Neuronal stem cell (in vitro differentiated cells): ENCODE measurements around the gene WASL.
"Not testable (repeated sequence)": the region's sequence is repeated elsewhere in the genome, so short reads cannot be mapped to it uniquely, and the experiment has no call there.

Experiments
- DNase-seq: peaks from one replicate; pipeline ENCODE4 v3.0.0-alpha.2; 2013; ENCODE audit warnings: low spot score
- H2AFZ ChIP-seq: one replicate; pipeline ENCODE4 v1.6.1; 2013; ENCODE audit warnings: mild to moderate bottlenecking, low read length, inconsistent platforms
- H2AK5ac ChIP-seq: 2 replicates; pipeline ENCODE4 v1.6.1; 2013; ENCODE audit warnings: low read depth, mild to moderate bottlenecking, inconsistent platforms, low read length, moderate library complexity, mixed read lengths
- H2BK120ac ChIP-seq: 2 replicates; pipeline ENCODE4 v1.6.1; 2013; ENCODE audit warnings: low read depth, mild to moderate bottlenecking, inconsistent platforms, low read length, moderate library complexity, mixed read lengths
- H2BK12ac ChIP-seq: one replicate; pipeline ENCODE4 v1.6.1; 2013; ENCODE audit warnings: low read length, inconsistent platforms
- H2BK15ac ChIP-seq: 2 replicates; pipeline ENCODE4 v1.6.1; 2013; ENCODE audit warnings: mild to moderate bottlenecking, low read length, inconsistent platforms, mixed read lengths
- H2BK5ac ChIP-seq: one replicate; pipeline ENCODE4 v1.6.1; 2013; ENCODE audit warnings: inconsistent platforms, mild to moderate bottlenecking, low read length, moderate library complexity
- H3K14ac ChIP-seq: one replicate; pipeline ENCODE4 v1.6.1; 2013; ENCODE audit warnings: low read length, inconsistent platforms
- H3K18ac ChIP-seq: 2 replicates; pipeline ENCODE4 v1.6.1; 2013; ENCODE audit warnings: low read length, inconsistent platforms
- H3K23ac ChIP-seq: 2 replicates; pipeline ENCODE4 v1.6.1; 2013; ENCODE audit warnings: low read depth, mild to moderate bottlenecking, mixed read lengths, low read length, inconsistent platforms; ENCODE audit not compliant: poor library complexity
- H3K27ac ChIP-seq: replicated peaks from 3 replicates; pipeline ENCODE4 v1.5.1; 2013; ENCODE audit warnings: low read length, inconsistent platforms
- H3K27me3 ChIP-seq, 3 experiments: 2 replicates each; pipeline ENCODE4 v1.6.1; 2013; ENCODE audit warnings: low read length in 3 of 3, mild to moderate bottlenecking in 2 of 3, inconsistent platforms in 1 of 3, low read depth in 1 of 3, mixed read lengths in 1 of 3, moderate library complexity in 1 of 3; ENCODE audit not compliant: control insufficient read depth in 3 of 3, insufficient read depth in 3 of 3
- H3K36me3 ChIP-seq, 2 donors: replicated peaks in 1 of 2; 2 replicates each; pipeline ENCODE4 v1.6.1; 2013; ENCODE audit warnings: low read length in 2 of 2; ENCODE audit not compliant: control insufficient read depth in 2 of 2, insufficient read depth in 2 of 2
- H3K4ac ChIP-seq: 2 replicates; pipeline ENCODE4 v1.6.1; 2013; ENCODE audit warnings: inconsistent platforms, mild to moderate bottlenecking, low read length, moderate library complexity
- H3K4me1 ChIP-seq, 2 donors: 1 replicate in 1 of 2; 2 replicates in 1 of 2; pipeline ENCODE4 v1.6.1; 2013; ENCODE audit warnings: low read length in 2 of 2, low read depth in 1 of 2; ENCODE audit not compliant: control insufficient read depth in 2 of 2, insufficient read depth in 1 of 2
- H3K4me2 ChIP-seq: one replicate; pipeline ENCODE4 v1.6.1; 2013; ENCODE audit warnings: mild to moderate bottlenecking, low read length, inconsistent platforms; ENCODE audit not compliant: insufficient read depth, poor library complexity, severe bottlenecking
- H3K4me3 ChIP-seq, 2 donors: 2 replicates each; pipeline ENCODE4 v1.5.1; 2013; ENCODE audit warnings: low read length in 2 of 2, mild to moderate bottlenecking in 2 of 2, inconsistent platforms in 1 of 2, moderate library complexity in 1 of 2
- H3K79me1 ChIP-seq: one replicate; pipeline ENCODE4 v1.6.1; 2013; ENCODE audit warnings: low read depth, mild to moderate bottlenecking, inconsistent platforms, low read length, moderate library complexity
- H3K9ac ChIP-seq: one replicate; pipeline ENCODE4 v1.6.1; 2013; ENCODE audit warnings: mild to moderate bottlenecking, low read depth, low read length, inconsistent platforms; ENCODE audit not compliant: poor library complexity
- H3K9me3 ChIP-seq, 2 donors: replicated peaks in 1 of 2; 2 replicates each; pipeline versions ENCODE3 to v1.6.1; 2013; ENCODE audit warnings: low read length in 2 of 2, mild to moderate bottlenecking in 2 of 2, inconsistent platforms in 1 of 2, low read depth in 1 of 2, mixed read lengths in 1 of 2, moderate library complexity in 1 of 2; ENCODE audit not compliant: control insufficient read depth in 2 of 2, insufficient read depth in 1 of 2
- H4K8ac ChIP-seq: one replicate; pipeline ENCODE4 v1.6.1; 2013; ENCODE audit warnings: low read depth, mild to moderate bottlenecking, inconsistent platforms, low read length, moderate library complexity
- H4K91ac ChIP-seq: one replicate; pipeline ENCODE4 v1.6.1; 2013; ENCODE audit warnings: low read length, low read depth, mild to moderate bottlenecking, inconsistent platforms; ENCODE audit not compliant: poor library complexity
- WGBS, 2 donors: extraction: QIAGEN DNeasy Blood & Tissue Kit; methylation state at CpG; one replicate each; pipeline ENCODE4 v1.1.7; 2013; ENCODE audit warnings: missing lambda C conversion rate in 2 of 2, mixed read lengths in 1 of 2; ENCODE audit not compliant: insufficient read length in 2 of 2, insufficient replicate concordance in 1 of 2; ENCODE audit errors: extremely low coverage in 2 of 2; 5-methylcytosine and 5-hydroxymethylcytosine counted together

The WASL gene

GRCh38 chr7:123724817-123725253 lies 24.0 kb downstream of the WASL start:
- Histone ChIP-seq H4K91ac (no peak overlapping the region), H3K4me1 (peaks cover 3 to 5% of the 10 kb centered on the region in 2 donors), H3K23ac (no peak overlapping the region), H2AFZ (no peak overlapping the region), H3K4me3 (no peak overlapping the region), H3K36me3 (peaks cover 0 to 7% of the 10 kb centered on the region in 2 donors), H2AK5ac (no peak overlapping the region), H3K4me2 (no peak overlapping the region), H3K9me3 (peaks cover 0 to 1% of the 10 kb centered on the region in 2 donors), H2BK120ac (no peak overlapping the region), H2BK15ac (no peak overlapping the region), H2BK12ac (no peak overlapping the region), H4K8ac (no peak overlapping the region), H3K27ac (no peak overlapping the region), H3K18ac (no peak overlapping the region), H3K79me1 (no peaks in the 10 kb centered on the region), H3K4ac (no peak overlapping the region), H2BK5ac (no peak overlapping the region), H3K27me3 (no peaks in the 10 kb centered on the region), H3K14ac (no peak overlapping the region), H3K9ac (no peak overlapping the region)
- DNase-seq, result no peak
- no CpG with 5 or more reads among the region's 3 CpGs for WGBS, 2 donors

DNA sequence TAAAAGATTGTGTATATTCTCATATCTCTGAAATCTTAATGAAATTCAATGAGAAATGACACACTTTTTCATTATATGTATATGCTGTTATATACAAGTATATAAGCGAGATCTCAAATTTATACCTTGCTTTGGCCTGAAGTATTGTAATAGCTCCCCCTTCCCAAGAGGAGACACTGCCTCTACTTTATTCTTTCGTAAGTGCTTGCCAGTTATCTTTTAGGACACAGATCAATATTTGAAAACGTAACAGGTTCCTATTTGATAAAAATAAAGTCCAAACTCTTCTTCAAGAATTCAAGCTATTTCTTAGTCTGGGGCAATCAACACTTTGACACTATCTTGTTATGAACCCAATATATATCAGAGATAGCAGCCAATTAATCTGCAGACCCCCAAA lies 24.9 kb downstream of the WASL start:
- Histone ChIP-seq H2BK120ac (no peak overlapping the region), H3K9me3 (peaks cover 0 to 2% of the 10 kb centered on the region in 2 donors), H3K79me1 (no peaks in the 10 kb centered on the region), H2AK5ac (no peak overlapping the region), H2BK12ac (no peak overlapping the region), H3K27me3 (no peaks in the 10 kb centered on the region), H3K27ac (no peak overlapping the region), H3K4me2 (no peak overlapping the region), H3K4me3 (no peak overlapping the region), H2BK15ac (no peak overlapping the region), H3K4ac (no peak overlapping the region), H3K14ac (no peak overlapping the region), H3K23ac (no peak overlapping the region), H3K36me3 (peaks cover 0 to 11% of the 10 kb centered on the region in 2 donors), H4K91ac (no peak overlapping the region), H3K18ac (no peak overlapping the region), H4K8ac (no peak overlapping the region), H3K4me1 (peaks cover 3 to 5% of the 10 kb centered on the region in 2 donors), H2AFZ (no peak overlapping the region), H2BK5ac (no peak overlapping the region), H3K9ac (no peak overlapping the region)
- WGBS, 2 donors, result no CpG with 5 or more reads among the region's 3 CpGs
- no peak for DNase-seq

GRCh38 chr7:123720527-123720926 lies 28.3 kb downstream of the WASL start:
- H3K27ac ChIP-seq, H2BK120ac ChIP-seq, H2BK15ac ChIP-seq, H3K23ac ChIP-seq, H3K36me3 ChIP-seq, H4K91ac ChIP-seq, H3K4me2 ChIP-seq, H3K4me3 ChIP-seq, H3K9me3 ChIP-seq, H3K4me1 ChIP-seq, H3K4ac ChIP-seq, H2AK5ac ChIP-seq, H3K18ac ChIP-seq, H2BK12ac ChIP-seq, H4K8ac ChIP-seq, H2AFZ ChIP-seq, H2BK5ac ChIP-seq, H3K27me3 ChIP-seq, H3K9ac ChIP-seq, H3K14ac ChIP-seq, H3K79me1 ChIP-seq, DNase-seq: not testable (repeated sequence)
- no CpG with 5 or more reads among the region's 3 CpGs for WGBS, 2 donors

DNA sequence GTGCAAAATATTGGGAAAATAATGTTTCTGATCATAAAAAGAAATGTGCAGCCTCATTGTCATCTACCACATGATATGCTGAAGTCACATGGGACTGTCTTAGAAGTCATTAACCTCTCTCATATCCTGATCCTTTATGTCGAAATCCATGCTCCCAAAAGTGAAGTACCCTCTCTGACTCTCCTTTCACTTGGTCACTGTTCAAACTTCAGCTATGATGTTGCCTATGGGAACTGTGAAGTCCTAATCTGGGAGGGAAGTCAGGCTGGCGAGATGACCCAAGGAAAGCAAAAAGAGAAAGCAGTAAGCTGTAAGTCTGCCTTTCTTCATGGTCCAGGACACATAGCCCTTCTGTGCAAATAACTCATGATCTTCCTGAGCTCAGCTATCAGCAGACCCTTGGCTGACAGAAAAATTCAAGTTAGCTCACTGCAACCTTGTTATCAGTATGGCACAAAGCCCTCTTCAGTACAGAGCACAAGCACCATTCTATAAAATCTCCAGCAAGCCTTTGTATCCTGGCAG lies 29.5 kb downstream of the WASL start:
- H2BK15ac ChIP-seq, result no peak overlapping the region
- no peak overlapping the region for H4K8ac ChIP-seq
- peaks cover 0 to 3% of the 10 kb centered on the region in 2 donors for H3K4me1 ChIP-seq
- peaks cover 0 to 2% of the 10 kb centered on the region in 2 donors for H3K9me3 ChIP-seq
- no peak overlapping the region for H3K18ac ChIP-seq
- H3K79me1 ChIP-seq, result no peaks in the 10 kb centered on the region
- H3K27me3 ChIP-seq, result no peaks in the 10 kb centered on the region
- no peak overlapping the region for H3K4me2 ChIP-seq
- no peak overlapping the region for H2AK5ac ChIP-seq
- no peak overlapping the region for H2BK12ac ChIP-seq
- peaks cover 0 to 9% of the 10 kb centered on the region in 2 donors for H3K36me3 ChIP-seq
- H3K27ac ChIP-seq, result no peak overlapping the region
- no peak for DNase-seq
- H3K14ac ChIP-seq, result no peak overlapping the region
- H3K4me3 ChIP-seq, result no peak overlapping the region
- WGBS, 2 donors, result no CpG with 5 or more reads among the region's 2 CpGs
- no peak overlapping the region for H3K4ac ChIP-seq
- H4K91ac ChIP-seq, result no peak overlapping the region
- H2BK5ac ChIP-seq, result no peak overlapping the region
- H2BK120ac ChIP-seq, result no peak overlapping the region
- no peak overlapping the region for H3K23ac ChIP-seq
- H3K9ac ChIP-seq, result no peak overlapping the region
- no peak overlapping the region for H2AFZ ChIP-seq
